ENCODE measurements around the gene ITGA4. TPM values are rescaled to one million over a fixed set of nuclear protein-coding genes. Genes with fewer than 3 reads are reported as not detected.

ITGA4 gene
- polyA plus RNA-seq, 2 of the 4 experiments (the other 2 are of a cell fraction), result 1.7 to 2.5 TPM

DNA sequence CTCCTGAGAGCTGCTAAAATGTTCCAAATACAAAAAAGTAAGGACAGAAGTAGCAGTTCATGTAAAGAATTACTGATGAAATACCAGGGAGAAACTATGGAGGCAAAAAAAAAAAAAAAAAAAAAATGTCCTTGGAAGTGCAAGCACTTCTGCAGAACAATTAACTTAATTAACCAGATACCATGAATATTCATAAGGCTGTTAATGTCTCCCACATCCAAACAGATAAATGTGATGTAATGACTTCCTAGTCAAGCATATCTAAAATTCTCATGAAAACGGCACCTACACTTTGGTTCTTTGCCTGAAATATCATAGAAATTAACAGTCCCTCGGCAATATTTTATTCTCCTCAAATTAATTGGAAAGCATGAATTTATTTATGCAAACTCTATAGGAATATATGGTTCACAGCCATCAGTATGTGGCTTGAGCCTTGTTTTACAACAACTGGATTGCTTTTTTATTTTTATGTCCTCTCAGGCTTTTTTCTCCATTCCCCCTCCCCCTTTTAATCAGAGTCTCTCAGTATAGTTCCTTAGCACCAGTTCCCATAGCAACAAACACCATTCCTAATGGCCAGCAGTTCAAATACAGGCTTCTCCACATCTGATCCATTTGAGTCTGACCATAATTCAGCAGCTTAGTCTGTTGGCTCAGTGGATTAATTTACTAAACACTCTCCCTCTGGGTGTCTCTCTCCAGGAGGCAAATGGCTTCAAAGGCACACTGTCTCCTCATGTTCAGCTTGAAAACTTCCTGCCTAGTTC, 97.1 kb downstream of the ITGA4 start:
- H3K9me3 ChIP-seq, result no peaks in the 10 kb centered on the region
- CTCF ChIA-PET, result no interaction called here
- H3K27ac ChIP-seq, result no peak overlapping the region
- ATAC-seq (no peak), DNase-seq (ENCODE audit: low read depth in 1 of 2, low spot score in 1 of 2) (no peak), FAIRE-seq (no peak)
- H3K4me1 ChIP-seq, result no peaks in the 10 kb centered on the region
- H3K4me3 ChIP-seq, result no peak overlapping the region
- POLR2A ChIA-PET, result no interaction called here
- WGBS (ENCODE audit: missing lambda C conversion rate), result 27% methylated on average over 2 of the region's 2 CpGs
- no peak for TF ChIP-seq TFCP2L1 (CRISPR knock-in tag; IDR thresholded peaks at IDR 0.05)
- TF ChIP-seq NFE2L2 (conservative IDR thresholded peaks at IDR 0.05; ENCODE audit: low read length), result no peak
- TF ChIP-seq, protein P1, sequence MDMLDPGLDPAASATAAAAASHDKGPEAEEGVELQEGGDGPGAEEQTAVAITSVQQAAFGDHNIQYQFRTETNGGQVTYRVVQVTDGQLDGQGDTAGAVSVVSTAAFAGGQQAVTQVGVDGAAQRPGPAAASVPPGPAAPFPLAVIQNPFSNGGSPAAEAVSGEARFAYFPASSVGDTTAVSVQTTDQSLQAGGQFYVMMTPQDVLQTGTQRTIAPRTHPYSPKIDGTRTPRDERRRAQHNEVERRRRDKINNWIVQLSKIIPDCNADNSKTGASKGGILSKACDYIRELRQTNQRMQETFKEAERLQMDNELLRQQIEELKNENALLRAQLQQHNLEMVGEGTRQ (IDR thresholded peaks at IDR 0.05), result no peak
- no peak for TF ChIP-seq MAX (IDR thresholded peaks at IDR 0.05)
- no peak for TF ChIP-seq ZFP36 (IDR thresholded peaks at IDR 0.05; ENCODE audit: borderline replicate concordance, partially characterized antibody)
- TF ChIP-seq FOSL2 (IDR thresholded peaks at IDR 0.05), result no peak
- no peak for TF ChIP-seq FOSL2 (CRISPR knock-in tag; IDR thresholded peaks at IDR 0.05)
- no peak for TF ChIP-seq CEBPB (IDR thresholded peaks at IDR 0.05)
- TF ChIP-seq, protein P2, sequence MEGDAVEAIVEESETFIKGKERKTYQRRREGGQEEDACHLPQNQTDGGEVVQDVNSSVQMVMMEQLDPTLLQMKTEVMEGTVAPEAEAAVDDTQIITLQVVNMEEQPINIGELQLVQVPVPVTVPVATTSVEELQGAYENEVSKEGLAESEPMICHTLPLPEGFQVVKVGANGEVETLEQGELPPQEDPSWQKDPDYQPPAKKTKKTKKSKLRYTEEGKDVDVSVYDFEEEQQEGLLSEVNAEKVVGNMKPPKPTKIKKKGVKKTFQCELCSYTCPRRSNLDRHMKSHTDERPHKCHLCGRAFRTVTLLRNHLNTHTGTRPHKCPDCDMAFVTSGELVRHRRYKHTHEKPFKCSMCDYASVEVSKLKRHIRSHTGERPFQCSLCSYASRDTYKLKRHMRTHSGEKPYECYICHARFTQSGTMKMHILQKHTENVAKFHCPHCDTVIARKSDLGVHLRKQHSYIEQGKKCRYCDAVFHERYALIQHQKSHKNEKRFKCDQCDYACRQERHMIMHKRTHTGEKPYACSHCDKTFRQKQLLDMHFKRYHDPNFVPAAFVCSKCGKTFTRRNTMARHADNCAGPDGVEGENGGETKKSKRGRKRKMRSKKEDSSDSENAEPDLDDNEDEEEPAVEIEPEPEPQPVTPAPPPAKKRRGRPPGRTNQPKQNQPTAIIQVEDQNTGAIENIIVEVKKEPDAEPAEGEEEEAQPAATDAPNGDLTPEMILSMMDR (IDR thresholded peaks at IDR 0.05), result no peak
- no peak for TF ChIP-seq BHLHE40 (IDR thresholded peaks at IDR 0.05; ENCODE audit: low read depth, low read length)
- TF ChIP-seq ZC3H11A (IDR thresholded peaks at IDR 0.05), result no peak
- TF ChIP-seq POLR2AphosphoS2 (conservative IDR thresholded peaks at IDR 0.05; ENCODE audit: low read length), result no peak
- H3K4me2 ChIP-seq, result no peak overlapping the region

GRCh38 chr2:181558371-181558770, 101.2 kb downstream of the ITGA4 start:
- Histone ChIP-seq H3K9me3 (no peaks in the 10 kb centered on the region), H3K4me3 (no peak overlapping the region), H3K4me1 (no peaks in the 10 kb centered on the region), H3K4me2 (no peak overlapping the region), H3K27ac (no peak overlapping the region)
- no peak for ATAC-seq
- WGBS (ENCODE audit: missing lambda C conversion rate), result 11% methylated on average over 2 of the region's 2 CpGs
- ChIA-PET POLR2A (no interaction called here), CTCF (no interaction called here)
- no peak for TF ChIP-seq JUN (IDR thresholded peaks at IDR 0.05)
- TF ChIP-seq, protein P2 (IDR thresholded peaks at IDR 0.05), result no peak
- TF ChIP-seq FOSB (CRISPR knock-in tag; IDR thresholded peaks at IDR 0.05), result no peak
- TF ChIP-seq RARB (CRISPR knock-in tag; IDR thresholded peaks at IDR 0.05), result no peak
- TF ChIP-seq KDM5A (IDR thresholded peaks at IDR 0.05), result no peak
- TF ChIP-seq CBX8 (IDR thresholded peaks at IDR 0.05), result no peak
- no peak for TF ChIP-seq BHLHE40 (IDR thresholded peaks at IDR 0.05; ENCODE audit: low read depth, low read length)
- no peak for TF ChIP-seq TFCP2L1 (CRISPR knock-in tag; IDR thresholded peaks at IDR 0.05)
- TF ChIP-seq MAX (IDR thresholded peaks at IDR 0.05), result no peak
- TF ChIP-seq HES2 (IDR thresholded peaks at IDR 0.05), result no peak
- TF ChIP-seq RNF2 (IDR thresholded peaks at IDR 0.05; ENCODE audit: borderline replicate concordance, low read depth), result no peak
- no peak for TF ChIP-seq CEBPB (IDR thresholded peaks at IDR 0.05)
- no peak for TF ChIP-seq MAZ (IDR thresholded peaks at IDR 0.05; ENCODE audit: borderline replicate concordance, low read depth, low read length)
- TF ChIP-seq, protein P3, sequence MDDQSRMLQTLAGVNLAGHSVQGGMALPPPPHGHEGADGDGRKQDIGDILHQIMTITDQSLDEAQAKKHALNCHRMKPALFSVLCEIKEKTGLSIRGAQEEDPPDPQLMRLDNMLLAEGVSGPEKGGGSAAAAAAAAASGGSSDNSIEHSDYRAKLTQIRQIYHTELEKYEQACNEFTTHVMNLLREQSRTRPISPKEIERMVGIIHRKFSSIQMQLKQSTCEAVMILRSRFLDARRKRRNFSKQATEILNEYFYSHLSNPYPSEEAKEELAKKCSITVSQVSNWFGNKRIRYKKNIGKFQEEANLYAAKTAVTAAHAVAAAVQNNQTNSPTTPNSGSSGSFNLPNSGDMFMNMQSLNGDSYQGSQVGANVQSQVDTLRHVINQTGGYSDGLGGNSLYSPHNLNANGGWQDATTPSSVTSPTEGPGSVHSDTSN (IDR thresholded peaks at IDR 0.05), result no peak
- TF ChIP-seq NPAS2 (CRISPR knock-in tag; IDR thresholded peaks at IDR 0.05; ENCODE audit: borderline replicate concordance), result no peak
- no peak for TF ChIP-seq HDAC2 (IDR thresholded peaks at IDR 0.05)
- TF ChIP-seq HOXB5 (CRISPR knock-in tag; IDR thresholded peaks at IDR 0.05), result no peak
- no peak for TF ChIP-seq HOXB13 (CRISPR knock-in tag; IDR thresholded peaks at IDR 0.05; ENCODE audit: low read depth)
- no peak for TF ChIP-seq EP300 (IDR thresholded peaks at IDR 0.05)
- FAIRE-seq, result no peak
- no peak for DNase-seq (ENCODE audit: low read depth in 1 of 2, low spot score in 1 of 2)

Data from A549 (cell line).